Hepatocyte (in vitro differentiated cells): ENCODE measurements around the gene PPP2R5B.

Source experiments
- EZH2 ChIP-seq: fragments of 200-600 bp; sonication (generic); IDR thresholded peaks from 2 replicates; pipeline ENCODE4 v1.6.1; 2016; ENCODE audit warnings: antibody characterized with exemption, mild to moderate bottlenecking, borderline replicate concordance
- TF ChIP-seq, protein P1 (sequence below): fragments of 200-600 bp; sonication (generic); IDR thresholded peaks from 2 replicates; pipeline ENCODE4 v1.5.1; 2016; ENCODE audit warnings: antibody characterized with exemption, mild to moderate bottlenecking; ENCODE audit not compliant: poor library complexity

GRCh38 chr11:64878223-64878493 lies 46.3 kb upstream of the PPP2R5B start:
- TF ChIP-seq, protein P1, sequence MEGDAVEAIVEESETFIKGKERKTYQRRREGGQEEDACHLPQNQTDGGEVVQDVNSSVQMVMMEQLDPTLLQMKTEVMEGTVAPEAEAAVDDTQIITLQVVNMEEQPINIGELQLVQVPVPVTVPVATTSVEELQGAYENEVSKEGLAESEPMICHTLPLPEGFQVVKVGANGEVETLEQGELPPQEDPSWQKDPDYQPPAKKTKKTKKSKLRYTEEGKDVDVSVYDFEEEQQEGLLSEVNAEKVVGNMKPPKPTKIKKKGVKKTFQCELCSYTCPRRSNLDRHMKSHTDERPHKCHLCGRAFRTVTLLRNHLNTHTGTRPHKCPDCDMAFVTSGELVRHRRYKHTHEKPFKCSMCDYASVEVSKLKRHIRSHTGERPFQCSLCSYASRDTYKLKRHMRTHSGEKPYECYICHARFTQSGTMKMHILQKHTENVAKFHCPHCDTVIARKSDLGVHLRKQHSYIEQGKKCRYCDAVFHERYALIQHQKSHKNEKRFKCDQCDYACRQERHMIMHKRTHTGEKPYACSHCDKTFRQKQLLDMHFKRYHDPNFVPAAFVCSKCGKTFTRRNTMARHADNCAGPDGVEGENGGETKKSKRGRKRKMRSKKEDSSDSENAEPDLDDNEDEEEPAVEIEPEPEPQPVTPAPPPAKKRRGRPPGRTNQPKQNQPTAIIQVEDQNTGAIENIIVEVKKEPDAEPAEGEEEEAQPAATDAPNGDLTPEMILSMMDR, result no peak
- no peak for TF ChIP-seq EZH2
